ENCODE data around the gene SLFN14.
"Not testable (repeated sequence)": the region's sequence is repeated elsewhere in the genome, so short reads cannot be mapped to it uniquely, and the experiment has no call there.

Gene SLFN14

GRCh38 chr17:35521654-35522256, 38.9 kb downstream of the SLFN14 start:
- DNase-seq (ENCODE audit: low read depth): not testable (repeated sequence)

GRCh38 chr17:35521150-35521549, 39.5 kb downstream of the SLFN14 start:
- no peak for DNase-seq (ENCODE audit: low read depth)

- no peak for DNase-seq (ENCODE audit: low read depth)
Observed at GRCh38 chr17:35519906-35520442, 40.6 kb downstream of the SLFN14 start.

DNA sequence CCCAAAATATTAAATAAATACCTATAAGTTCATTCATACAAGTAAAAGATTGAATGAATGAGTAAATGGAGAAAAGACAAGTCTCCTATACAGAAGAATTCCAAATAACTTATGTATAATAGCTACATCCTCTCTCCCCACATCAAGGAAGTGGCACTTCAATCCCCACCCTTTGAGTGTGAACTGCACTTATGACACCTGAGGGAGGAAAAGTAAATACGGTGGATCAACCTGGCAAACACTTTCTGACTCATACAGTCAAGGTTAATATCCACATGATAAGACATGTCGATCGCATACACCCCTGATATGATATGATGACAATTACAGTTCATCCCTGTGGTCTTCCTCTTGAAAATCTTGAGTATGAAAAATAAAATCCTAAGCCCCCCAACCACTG, 41.2 kb downstream of the SLFN14 start:
- no peak for DNase-seq (ENCODE audit: low read depth)

GRCh38 chr17:35518431-35518830, 42.2 kb downstream of the SLFN14 start:
- not testable (repeated sequence) for DNase-seq (ENCODE audit: low read depth)

DNA sequence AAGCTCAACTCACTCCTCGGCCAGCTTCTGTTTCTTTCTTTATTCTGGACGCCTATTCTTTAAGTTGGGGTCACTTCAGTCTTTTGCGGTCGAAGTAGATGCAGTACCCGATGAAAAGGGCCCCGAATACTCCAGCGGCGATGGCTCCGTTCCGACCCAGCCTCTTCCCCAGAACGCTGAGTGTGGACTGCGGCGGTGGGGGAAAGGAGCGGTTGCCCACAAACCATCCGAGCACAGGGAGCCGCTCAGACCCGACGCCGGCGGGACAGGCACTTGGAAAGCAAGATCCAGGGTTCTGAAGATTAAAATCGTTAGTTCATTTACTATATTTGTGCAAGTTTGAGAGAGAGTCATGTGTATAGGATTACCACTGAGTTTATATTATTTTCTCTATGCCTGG, 45.6 kb downstream of the SLFN14 start:
- no peak for DNase-seq (ENCODE audit: low read depth)

GRCh38 chr17:35514564-35514963, 46.1 kb downstream of the SLFN14 start:
- no peak for DNase-seq (ENCODE audit: low read depth)

All from HS-27A (cell line).